ENCODE results near the gene PPDPF. TPM values are rescaled to one million over a fixed set of nuclear protein-coding genes. Genes with fewer than 3 reads are reported as not detected.

Gene PPDPF
- total RNA-seq, 2 experiments from 2014 or later: 34.9 to 117 TPM

- intact Hi-C loops (cut with micrococcal nuclease; ENCODE audit: unreplicated experiment): no loop called here
- no peak for DNase-seq (ENCODE audit: low spot score)
- no peak overlapping the region for H3K27ac ChIP-seq (ENCODE audit: low read depth, low read length, poor library complexity, severe bottlenecking)
- H3K36me3 ChIP-seq (ENCODE audit: insufficient read depth, low read length): no peaks in the 10 kb centered on the region
- H3K79me2 ChIP-seq (ENCODE audit: insufficient read depth, low read depth, low read length): no peaks in the 10 kb centered on the region
- H2AFZ ChIP-seq (ENCODE audit: low read length): no peak overlapping the region
- H3K4me3 ChIP-seq (ENCODE audit: low read depth, low read length, poor library complexity, severe bottlenecking): no peak overlapping the region
- peaks cover 21% of the 10 kb centered on the region for H3K4me1 ChIP-seq (ENCODE audit: insufficient read depth, low read length, poor library complexity, severe bottlenecking)
- H3K9me2 ChIP-seq (ENCODE audit: insufficient read depth, low read length): no peaks in the 10 kb centered on the region
- BruUV-seq (replicated peaks): no TSS peak
- TF ChIP-seq, protein P1, sequence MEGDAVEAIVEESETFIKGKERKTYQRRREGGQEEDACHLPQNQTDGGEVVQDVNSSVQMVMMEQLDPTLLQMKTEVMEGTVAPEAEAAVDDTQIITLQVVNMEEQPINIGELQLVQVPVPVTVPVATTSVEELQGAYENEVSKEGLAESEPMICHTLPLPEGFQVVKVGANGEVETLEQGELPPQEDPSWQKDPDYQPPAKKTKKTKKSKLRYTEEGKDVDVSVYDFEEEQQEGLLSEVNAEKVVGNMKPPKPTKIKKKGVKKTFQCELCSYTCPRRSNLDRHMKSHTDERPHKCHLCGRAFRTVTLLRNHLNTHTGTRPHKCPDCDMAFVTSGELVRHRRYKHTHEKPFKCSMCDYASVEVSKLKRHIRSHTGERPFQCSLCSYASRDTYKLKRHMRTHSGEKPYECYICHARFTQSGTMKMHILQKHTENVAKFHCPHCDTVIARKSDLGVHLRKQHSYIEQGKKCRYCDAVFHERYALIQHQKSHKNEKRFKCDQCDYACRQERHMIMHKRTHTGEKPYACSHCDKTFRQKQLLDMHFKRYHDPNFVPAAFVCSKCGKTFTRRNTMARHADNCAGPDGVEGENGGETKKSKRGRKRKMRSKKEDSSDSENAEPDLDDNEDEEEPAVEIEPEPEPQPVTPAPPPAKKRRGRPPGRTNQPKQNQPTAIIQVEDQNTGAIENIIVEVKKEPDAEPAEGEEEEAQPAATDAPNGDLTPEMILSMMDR (conservative IDR thresholded peaks at IDR 0.05; ENCODE audit: low read length): no peak
- TF ChIP-seq EZH2phosphoT487 (IDR thresholded peaks at IDR 0.05; ENCODE audit: borderline replicate concordance, low read depth, low read length): no peak
- no peaks in the 10 kb centered on the region for H4K20me1 ChIP-seq (ENCODE audit: insufficient read depth, low read length)
- H3K9me3 ChIP-seq (ENCODE audit: low read length): no peaks in the 10 kb centered on the region
- CTCF ChIA-PET (ENCODE audit: unreplicated experiment): no interaction called here
- POLR2A ChIA-PET: no interaction called here
- no peak overlapping the region for H3K4me2 ChIP-seq (ENCODE audit: low read length)
Observed at GRCh38 chr20:63505281-63505680, 15.3 kb upstream of the PPDPF start.

DNA sequence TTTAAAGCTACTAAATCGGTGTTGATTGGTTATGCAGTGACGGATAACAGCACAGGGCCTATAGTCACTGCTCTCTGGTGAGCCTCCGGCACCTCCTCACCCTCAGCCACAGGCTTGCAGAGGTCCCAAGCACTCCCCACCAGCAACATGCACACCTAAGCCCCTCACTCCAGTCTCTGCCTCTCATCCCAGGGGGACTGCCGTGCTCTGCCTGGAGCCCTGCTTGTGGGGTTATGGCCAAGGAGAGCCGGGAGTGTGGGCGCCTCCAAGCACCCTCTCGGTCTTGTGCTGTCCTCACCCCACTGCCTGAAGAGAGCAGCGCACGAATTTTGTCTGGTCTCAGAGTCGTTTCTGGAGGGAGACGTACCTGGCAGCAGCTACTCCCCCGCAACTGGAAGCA, 14.8 kb upstream of the PPDPF start:
- Histone ChIP-seq H3K79me2 (ENCODE audit: insufficient read depth, low read depth, low read length) (no peaks in the 10 kb centered on the region), H3K4me1 (ENCODE audit: insufficient read depth, low read length, poor library complexity, severe bottlenecking) (peaks cover 21% of the 10 kb centered on the region), H3K9me3 (ENCODE audit: low read length) (no peaks in the 10 kb centered on the region), H4K20me1 (ENCODE audit: insufficient read depth, low read length) (no peaks in the 10 kb centered on the region), H2AFZ (ENCODE audit: low read length) (no peak overlapping the region), H3K4me3 (ENCODE audit: low read depth, low read length, poor library complexity, severe bottlenecking) (no peak overlapping the region), H3K27ac (ENCODE audit: low read depth, low read length, poor library complexity, severe bottlenecking) (no peak overlapping the region), H3K9me2 (ENCODE audit: insufficient read depth, low read length) (no peaks in the 10 kb centered on the region), H3K36me3 (ENCODE audit: insufficient read depth, low read length) (no peaks in the 10 kb centered on the region), H3K4me2 (ENCODE audit: low read length) (no peak overlapping the region)
- no peak for TF ChIP-seq EZH2phosphoT487 (IDR thresholded peaks at IDR 0.05; ENCODE audit: borderline replicate concordance, low read depth, low read length)
- TF ChIP-seq, protein P1 (conservative IDR thresholded peaks at IDR 0.05; ENCODE audit: low read length): no peak
- POLR2A ChIA-PET: no interaction called here
- intact Hi-C loops (cut with micrococcal nuclease; ENCODE audit: unreplicated experiment): no loop called here
- no TSS peak for BruUV-seq (replicated peaks)
- CTCF ChIA-PET (ENCODE audit: unreplicated experiment): no interaction called here
- no peak for DNase-seq (ENCODE audit: low spot score)

DNA sequence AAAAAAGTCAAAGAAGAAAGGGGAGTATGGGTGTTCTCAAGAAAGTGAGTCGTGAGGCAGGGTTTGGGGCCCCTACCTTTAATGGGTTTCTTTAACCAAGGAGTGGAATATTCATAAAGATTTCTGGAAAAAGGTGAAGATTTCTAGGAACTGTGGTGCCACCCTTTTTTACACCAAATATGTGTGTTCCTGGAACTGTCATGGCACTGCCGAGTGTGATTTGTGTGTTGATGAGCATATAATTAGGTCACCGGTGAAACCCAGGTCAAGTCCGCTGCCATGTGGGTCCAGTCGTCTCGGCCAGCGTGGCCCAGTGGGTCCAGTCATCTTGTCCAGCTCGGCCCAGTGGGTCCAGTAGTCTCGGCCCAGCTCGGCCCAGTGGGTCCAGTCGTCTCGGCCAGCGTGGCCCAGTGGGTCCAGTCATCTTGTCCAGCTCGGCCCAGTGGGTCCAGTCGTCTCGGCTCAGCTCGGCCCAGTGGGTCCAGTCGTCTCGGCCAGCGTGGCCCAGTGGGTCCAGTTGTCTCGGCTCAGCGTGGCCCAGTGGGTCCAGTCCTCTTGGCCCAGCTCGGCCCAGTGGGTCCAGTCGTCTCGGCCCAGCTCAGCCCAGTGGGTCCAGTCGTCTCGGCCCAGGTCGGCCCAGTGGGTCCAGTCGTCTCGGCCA, 13.4 kb upstream of the PPDPF start:
- no peaks in the 10 kb centered on the region for H3K9me2 ChIP-seq (ENCODE audit: insufficient read depth, low read length)
- no peak overlapping the region for H3K4me3 ChIP-seq (ENCODE audit: low read depth, low read length, poor library complexity, severe bottlenecking)
- intact Hi-C loops (cut with micrococcal nuclease; ENCODE audit: unreplicated experiment): no loop called here
- no peaks in the 10 kb centered on the region for H3K9me3 ChIP-seq (ENCODE audit: low read length)
- no TSS peak for BruUV-seq (replicated peaks)
- ChIA-PET CTCF (ENCODE audit: unreplicated experiment) (no interaction called here), POLR2A (no interaction called here)
- peaks cover 13% of the 10 kb centered on the region for H3K4me1 ChIP-seq (ENCODE audit: insufficient read depth, low read length, poor library complexity, severe bottlenecking)
- no peaks in the 10 kb centered on the region for H3K36me3 ChIP-seq (ENCODE audit: insufficient read depth, low read length)
- no peak overlapping the region for H3K4me2 ChIP-seq (ENCODE audit: low read length)
- no peak overlapping the region for H3K27ac ChIP-seq (ENCODE audit: low read depth, low read length, poor library complexity, severe bottlenecking)
- no peak overlapping the region for H2AFZ ChIP-seq (ENCODE audit: low read length)
- no peaks in the 10 kb centered on the region for H4K20me1 ChIP-seq (ENCODE audit: insufficient read depth, low read length)
- TF ChIP-seq, protein P1 (conservative IDR thresholded peaks at IDR 0.05; ENCODE audit: low read length): no peak
- TF ChIP-seq EZH2phosphoT487 (IDR thresholded peaks at IDR 0.05; ENCODE audit: borderline replicate concordance, low read depth, low read length): no peak
- no peaks in the 10 kb centered on the region for H3K79me2 ChIP-seq (ENCODE audit: insufficient read depth, low read depth, low read length)
- DNase-seq (ENCODE audit: low spot score): no peak

Measured in OCI-LY7 (cell line).